ENCODE measurements around the gene DAB2IP.

The DAB2IP gene

DNA sequence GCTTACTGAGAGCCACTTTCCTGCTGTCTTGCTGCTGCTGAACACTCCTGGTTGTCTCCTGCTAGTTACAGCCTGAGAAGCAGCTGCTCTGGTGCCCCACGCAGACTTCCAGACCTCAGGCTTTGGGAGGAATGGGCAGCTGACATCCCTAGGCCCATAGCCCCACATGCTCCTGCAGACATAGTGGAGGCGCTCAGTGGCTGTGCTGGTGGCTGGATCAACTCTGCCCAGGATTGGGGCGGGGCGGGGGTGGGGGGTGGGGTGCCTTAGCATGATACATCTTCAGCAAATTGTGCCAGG, 93.9 kb downstream of the DAB2IP start:
- TF ChIP-seq, protein P1, sequence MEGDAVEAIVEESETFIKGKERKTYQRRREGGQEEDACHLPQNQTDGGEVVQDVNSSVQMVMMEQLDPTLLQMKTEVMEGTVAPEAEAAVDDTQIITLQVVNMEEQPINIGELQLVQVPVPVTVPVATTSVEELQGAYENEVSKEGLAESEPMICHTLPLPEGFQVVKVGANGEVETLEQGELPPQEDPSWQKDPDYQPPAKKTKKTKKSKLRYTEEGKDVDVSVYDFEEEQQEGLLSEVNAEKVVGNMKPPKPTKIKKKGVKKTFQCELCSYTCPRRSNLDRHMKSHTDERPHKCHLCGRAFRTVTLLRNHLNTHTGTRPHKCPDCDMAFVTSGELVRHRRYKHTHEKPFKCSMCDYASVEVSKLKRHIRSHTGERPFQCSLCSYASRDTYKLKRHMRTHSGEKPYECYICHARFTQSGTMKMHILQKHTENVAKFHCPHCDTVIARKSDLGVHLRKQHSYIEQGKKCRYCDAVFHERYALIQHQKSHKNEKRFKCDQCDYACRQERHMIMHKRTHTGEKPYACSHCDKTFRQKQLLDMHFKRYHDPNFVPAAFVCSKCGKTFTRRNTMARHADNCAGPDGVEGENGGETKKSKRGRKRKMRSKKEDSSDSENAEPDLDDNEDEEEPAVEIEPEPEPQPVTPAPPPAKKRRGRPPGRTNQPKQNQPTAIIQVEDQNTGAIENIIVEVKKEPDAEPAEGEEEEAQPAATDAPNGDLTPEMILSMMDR (IDR thresholded peaks at IDR 0.05; ENCODE audit: low read length, missing control alignments) = no peak
- H3K4me3 ChIP-seq (replicated peaks; ENCODE audit: low read depth, low read length) = no peak overlapping the region
- DNase-seq (ENCODE audit: low read depth) = no peak

DNA sequence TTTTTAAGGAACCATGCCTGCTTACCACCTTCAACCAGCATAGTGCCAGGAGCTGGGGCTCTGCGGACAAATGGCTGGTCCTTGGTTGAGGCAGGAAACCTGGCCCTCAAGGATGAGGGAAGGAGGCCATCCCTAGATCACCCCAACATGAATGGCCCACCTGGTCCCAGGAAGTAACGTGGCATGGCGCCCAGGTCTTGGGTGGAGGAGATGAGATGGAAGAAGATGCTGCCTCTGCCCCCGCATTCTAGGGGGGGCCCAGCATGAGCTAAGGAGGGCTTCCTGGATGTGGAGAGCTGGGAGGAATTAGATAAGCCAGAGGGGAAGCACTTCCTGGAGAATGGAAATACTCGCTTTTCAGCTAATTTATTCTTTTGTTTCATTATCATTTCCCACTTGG, 95.0 kb downstream of the DAB2IP start:
- no peak for DNase-seq (ENCODE audit: low read depth)
- TF ChIP-seq, protein P1 (IDR thresholded peaks at IDR 0.05; ENCODE audit: low read length, missing control alignments) = no peak
- H3K4me3 ChIP-seq (replicated peaks; ENCODE audit: low read depth, low read length) = no peak overlapping the region

DNA sequence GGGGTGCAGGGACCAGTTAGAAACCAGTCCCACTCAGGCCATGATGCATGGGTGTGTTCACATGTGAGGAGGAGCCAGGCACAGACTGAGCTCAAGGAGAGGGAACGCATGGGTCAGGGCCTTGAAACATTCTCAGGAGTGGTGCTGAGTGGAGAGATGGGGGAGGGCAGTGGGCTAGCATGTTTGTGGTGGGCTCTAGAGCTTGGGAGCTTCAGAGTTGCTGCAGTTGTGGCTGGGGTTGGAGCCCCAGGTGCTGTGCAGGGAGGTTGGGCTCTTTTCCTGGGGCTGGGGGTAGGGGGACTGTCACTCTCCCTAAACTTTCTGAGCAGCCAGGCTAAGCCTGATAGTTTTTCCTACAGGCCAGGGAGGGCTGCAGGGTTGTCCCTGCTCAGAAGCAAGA, 95.4 kb downstream of the DAB2IP start:
- no peak for DNase-seq (ENCODE audit: low read depth)
- H3K4me3 ChIP-seq (replicated peaks; ENCODE audit: low read depth, low read length) = no peak overlapping the region
- TF ChIP-seq, protein P1 (IDR thresholded peaks at IDR 0.05; ENCODE audit: low read length, missing control alignments) = no peak

DNA sequence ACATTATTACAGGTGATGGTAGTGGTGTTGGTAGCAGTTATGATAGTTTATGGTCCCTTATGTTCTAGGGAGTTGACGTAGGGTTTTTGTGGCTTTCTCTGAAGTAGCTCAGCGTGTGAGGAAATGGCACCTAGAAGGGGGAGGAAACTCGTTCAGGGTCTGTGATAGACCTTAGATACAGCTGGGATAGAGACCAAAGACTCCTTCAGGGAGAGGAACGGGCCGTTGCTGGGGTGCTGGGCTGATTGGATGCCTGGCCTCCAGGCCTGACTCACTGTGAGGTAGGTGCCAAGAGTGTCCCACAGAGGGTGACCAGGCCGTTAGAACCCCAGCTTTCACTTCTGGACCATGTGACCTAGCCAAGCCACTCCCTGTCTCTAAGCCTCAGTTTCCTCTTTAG, 96.6 kb downstream of the DAB2IP start:
- TF ChIP-seq, protein P1 (IDR thresholded peaks at IDR 0.05; ENCODE audit: low read length, missing control alignments) = no peak
- no peak overlapping the region for H3K4me3 ChIP-seq (replicated peaks; ENCODE audit: low read depth, low read length)
- DNase-seq (ENCODE audit: low read depth) = no peak

DNA sequence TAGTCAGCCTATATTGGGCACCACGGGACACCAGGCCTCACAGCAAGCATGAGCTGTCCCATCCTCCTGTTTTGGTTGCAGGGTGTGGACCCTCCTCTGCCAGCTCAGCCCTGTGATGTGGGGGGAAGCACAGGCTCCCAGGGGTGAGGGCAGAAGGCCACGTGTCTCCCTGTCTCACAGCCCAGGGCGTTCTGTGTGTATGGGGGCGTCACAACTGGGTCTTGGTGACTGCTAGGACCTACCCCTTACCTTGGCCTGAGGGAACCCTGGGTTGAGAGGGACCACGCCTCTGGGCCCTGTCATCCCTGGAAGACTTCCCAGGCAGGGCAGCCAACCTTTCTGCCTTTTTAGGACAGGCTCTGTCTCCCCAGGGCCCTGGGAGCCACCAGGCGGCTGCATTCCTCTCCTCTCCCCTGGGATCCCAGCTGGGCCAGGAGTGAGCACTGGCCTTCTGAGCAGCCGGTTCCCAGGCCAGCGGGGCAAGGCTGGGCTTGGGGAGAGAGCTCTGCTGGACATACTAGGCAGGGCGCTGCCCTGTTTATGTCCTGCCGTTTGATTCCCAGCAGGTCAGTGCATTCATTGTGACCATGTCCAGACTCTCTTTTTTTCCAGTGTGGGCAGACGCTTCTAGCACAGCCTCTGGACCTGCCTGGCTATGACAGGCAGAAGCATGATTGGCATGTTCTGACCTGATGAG, 97.4 kb downstream of the DAB2IP start:
- no peak overlapping the region for H3K4me3 ChIP-seq (replicated peaks; ENCODE audit: low read depth, low read length)
- no peak for DNase-seq (ENCODE audit: low read depth)
- TF ChIP-seq, protein P1 (IDR thresholded peaks at IDR 0.05; ENCODE audit: low read length, missing control alignments) = no peak

DNA sequence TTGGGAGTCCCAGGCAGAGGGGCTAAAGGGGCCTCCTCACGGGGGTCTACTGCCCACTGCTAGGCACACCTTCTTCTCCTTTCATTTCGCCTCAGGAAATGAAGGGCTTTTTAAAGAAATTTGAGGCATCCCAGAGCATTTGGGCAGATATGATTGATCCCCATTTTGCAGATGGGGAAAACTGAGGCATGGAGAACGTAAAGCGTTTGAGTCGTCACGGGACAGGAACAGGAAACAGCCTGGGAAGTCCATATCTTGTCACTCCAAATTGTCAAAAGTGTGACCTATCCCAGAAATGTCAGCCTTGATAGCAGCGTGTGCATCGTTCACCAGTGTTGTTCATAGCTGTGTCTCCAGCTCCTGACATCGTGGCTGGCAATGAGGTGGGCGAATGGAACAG, 98.2 kb downstream of the DAB2IP start:
- DNase-seq (ENCODE audit: low read depth) = no peak
- TF ChIP-seq, protein P1 (IDR thresholded peaks at IDR 0.05; ENCODE audit: low read length, missing control alignments) = no peak
- no peak overlapping the region for H3K4me3 ChIP-seq (replicated peaks; ENCODE audit: low read depth, low read length)

DNA sequence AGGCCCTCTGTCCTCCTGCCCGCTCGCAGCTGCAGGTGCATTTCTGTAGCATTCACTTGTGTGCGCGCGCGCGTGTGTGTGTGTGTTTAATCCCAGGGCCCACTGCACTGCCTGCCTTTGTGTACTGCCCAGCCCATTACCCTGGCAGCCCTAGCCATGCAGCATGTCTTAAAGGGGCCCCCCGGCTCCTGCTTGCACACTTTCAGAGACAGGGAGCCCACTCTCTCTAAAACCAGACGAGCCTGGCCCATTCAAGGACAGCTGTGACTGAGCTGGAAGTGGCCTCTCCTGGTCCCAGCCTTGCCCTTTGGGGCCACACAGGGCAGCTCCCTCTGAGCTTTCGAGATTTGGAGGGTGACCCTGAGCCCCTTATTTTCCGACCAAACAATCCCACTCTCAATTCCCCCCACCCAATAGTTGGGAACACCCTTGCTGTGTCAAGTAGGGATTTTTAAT, 98.9 kb downstream of the DAB2IP start:
- H3K4me3 ChIP-seq (replicated peaks; ENCODE audit: low read depth, low read length) = no peak overlapping the region
- TF ChIP-seq, protein P1 (IDR thresholded peaks at IDR 0.05; ENCODE audit: low read length, missing control alignments) = no peak
- DNase-seq (ENCODE audit: low read depth) = no peak

Measured in fibroblast of pulmonary artery (primary cell).